RWPE2 (cell line): ENCODE measurements around the gene FUOM.

Experiments used
- ATAC-seq: fragments of 200-7000 bp; cut with Tn5 transposase; 3 replicates; pipeline ENCODE4 v1.9.1; 2021; ENCODE audit warnings: low read depth
- DNase-seq: peaks from one replicate; pipeline ENCODE4 v3.0.0-alpha.2; 2020; ENCODE audit warnings: low spot score
- H3K27ac ChIP-seq: fragments of 450-650 bp; 2 replicates; pipeline ENCODE4 v1.5.1; 2017; ENCODE audit warnings: mild to moderate bottlenecking; ENCODE audit not compliant: poor library complexity, severe bottlenecking
- H3K27me3 ChIP-seq: fragments of 250-450 bp; sonication (Bioruptor Pico); 2 replicates; pipeline ENCODE4 v1.5.1; 2021; ENCODE audit warnings: mild to moderate bottlenecking, moderate library complexity; ENCODE audit not compliant: insufficient read depth, poor library complexity, severe bottlenecking
- H3K36me3 ChIP-seq: fragments of 250-450 bp; sonication (Bioruptor Pico); 2 replicates; pipeline ENCODE4 v1.5.1; 2020; ENCODE audit warnings: low read depth, mild to moderate bottlenecking, moderate library complexity
- H3K4me1 ChIP-seq: fragments of 250-450 bp; sonication (Bioruptor Pico); 2 replicates; pipeline ENCODE4 v1.5.1; 2021; ENCODE audit warnings: mild to moderate bottlenecking, moderate library complexity; ENCODE audit not compliant: insufficient read depth, poor library complexity, severe bottlenecking
- H3K4me3 ChIP-seq: fragments of 250-450 bp; sonication (Bioruptor Pico); 2 replicates; pipeline ENCODE4 v1.5.1; 2021; ENCODE audit warnings: mild to moderate bottlenecking, moderate library complexity; ENCODE audit not compliant: severe bottlenecking
- H3K9me3 ChIP-seq: fragments of 250-450 bp; sonication (Bioruptor Pico); 2 replicates; pipeline ENCODE4 v1.5.1; 2021; ENCODE audit warnings: mild to moderate bottlenecking, moderate library complexity; ENCODE audit not compliant: severe bottlenecking
- CTCF ChIP-seq: fragments of 450-650 bp; IDR thresholded peaks from one replicate; pipeline ENCODE4 v1.5.1; 2017; ENCODE audit warnings: mild to moderate bottlenecking, moderate library complexity; ENCODE audit not compliant: poor library complexity, severe bottlenecking

Gene FUOM

GRCh38 chr10:133391761-133392518, 34.1 kb upstream of the FUOM start:
- no peak for ATAC-seq
- no peak overlapping the region for H3K27ac ChIP-seq
- H3K36me3 ChIP-seq: peaks cover 16% of the 10 kb centered on the region
- no peak overlapping the region for H3K4me3 ChIP-seq
- no peaks in the 10 kb centered on the region for H3K9me3 ChIP-seq
- no peak for TF ChIP-seq CTCF
- peak; percentile 34 for DNase-seq
- H3K27me3 ChIP-seq: no peaks in the 10 kb centered on the region
- H3K4me1 ChIP-seq: peaks cover 5% of the 10 kb centered on the region

GRCh38 chr10:133391249-133391635, 33.4 kb upstream of the FUOM start:
- DNase-seq: peak; percentile 39
- H3K36me3 ChIP-seq: peaks cover 9% of the 10 kb centered on the region
- no peak for TF ChIP-seq CTCF
- no peak for ATAC-seq
- no peaks in the 10 kb centered on the region for H3K27me3 ChIP-seq
- H3K4me3 ChIP-seq: no peak overlapping the region
- no peaks in the 10 kb centered on the region for H3K9me3 ChIP-seq
- peaks cover 5% of the 10 kb centered on the region for H3K4me1 ChIP-seq
- no peak overlapping the region for H3K27ac ChIP-seq

GRCh38 chr10:133390597-133391248, 32.9 kb upstream of the FUOM start:
- Histone ChIP-seq H3K4me1 (peaks cover 5% of the 10 kb centered on the region), H3K4me3 (no peak overlapping the region), H3K36me3 (peaks cover 4% of the 10 kb centered on the region), H3K9me3 (no peaks in the 10 kb centered on the region), H3K27me3 (no peaks in the 10 kb centered on the region), H3K27ac (no peak overlapping the region)
- ATAC-seq: no peak
- TF ChIP-seq CTCF: no peak
- peak; percentile 9 for DNase-seq

GRCh38 chr10:133388973-133389818, 31.4 kb upstream of the FUOM start:
- no peaks in the 10 kb centered on the region for H3K36me3 ChIP-seq
- no peak for TF ChIP-seq CTCF
- no peak for ATAC-seq

More at GRCh38 chr10:133388973-133389818, 31.4 kb upstream of the FUOM start:
- Histone ChIP-seq H3K4me1 (peaks cover 5% of the 10 kb centered on the region), H3K27ac (no peak overlapping the region), H3K27me3 (no peaks in the 10 kb centered on the region), H3K9me3 (no peaks in the 10 kb centered on the region), H3K4me3 (no peak overlapping the region)
- DNase-seq: peak; percentile 38
